Activated T-cell treated with anti-CD3 and anti-CD28 coated beads for 24 hours (primary cell): ENCODE results near the gene RBM4B.
"Not testable (repeated sequence)": the region's sequence is repeated elsewhere in the genome, so short reads cannot be mapped to it uniquely, and the experiment has no call there.

Experiments
- DNase-seq: peaks from one replicate; pipeline ENCODE4 v3.0.0-alpha.2; 2020; ENCODE audit warnings: low read depth

Gene RBM4B

GRCh38 chr11:66677599-66678375, at the start of gene RBM4B:
Gene RBM4B, minus strand, starts transcription at chr11:66677887. Its CDS starts 808 bp downstream, at chr11:66677079.
- peak; percentile 92 for DNase-seq

- no peak for DNase-seq
Observed at GRCh38 chr11:66725647-66726046, 48.0 kb upstream of the RBM4B start.

GRCh38 chr11:66725114-66725513, 47.4 kb upstream of the RBM4B start:
- DNase-seq, result no peak

- not testable (repeated sequence) for DNase-seq
Observed at GRCh38 chr11:66724167-66724566, 46.5 kb upstream of the RBM4B start.

- no peak for DNase-seq
Observed at GRCh38 chr11:66723693-66724092, 46.0 kb upstream of the RBM4B start.

GRCh38 chr11:66722745-66723651, 45.3 kb upstream of the RBM4B start:
- no peak for DNase-seq

- no peak for DNase-seq
Observed at GRCh38 chr11:66721939-66722338, 44.3 kb upstream of the RBM4B start.

GRCh38 chr11:66720899-66721470, 43.3 kb upstream of the RBM4B start:
- DNase-seq, result no peak

GRCh38 chr11:66720223-66720898, 42.7 kb upstream of the RBM4B start:
- peak; percentile 10 for DNase-seq

- DNase-seq, result no peak
Observed at GRCh38 chr11:66719111-66719872, 41.6 kb upstream of the RBM4B start.

GRCh38 chr11:66718320-66718971, 40.8 kb upstream of the RBM4B start:
- DNase-seq, result no peak

- DNase-seq, result no peak
Observed at GRCh38 chr11:66717925-66718319, 40.2 kb upstream of the RBM4B start.

GRCh38 chr11:66716996-66717395, 39.3 kb upstream of the RBM4B start:
- DNase-seq, result no peak

GRCh38 chr11:66715346-66716085, 37.8 kb upstream of the RBM4B start:
- no peak for DNase-seq

GRCh38 chr11:66713746-66714480, 36.2 kb upstream of the RBM4B start:
- DNase-seq, result no peak

GRCh38 chr11:66710384-66710930, 32.8 kb upstream of the RBM4B start:
- no peak for DNase-seq

GRCh38 chr11:66708701-66709100, 31.0 kb upstream of the RBM4B start:
- no peak for DNase-seq

- no peak for DNase-seq
Observed at GRCh38 chr11:66708094-66708493, 30.4 kb upstream of the RBM4B start.

- DNase-seq, result no peak
Observed at GRCh38 chr11:66707486-66707885, 29.8 kb upstream of the RBM4B start.
